Keratinocyte (primary cell): ENCODE measurements around the gene SLC39A8.

Source experiments
- CTCF ChIP-seq, 3 experiments: IDR thresholded peaks in 1 of 3; conservative IDR thresholded peaks in 1 of 3; optimal IDR thresholded peaks in 1 of 3; 2 replicates in 2 of 3; 3 replicates in 1 of 3; pipeline versions ENCODE3 to v1.5.1; 2011; ENCODE audit warnings: low read length in 3 of 3, mild to moderate bottlenecking in 3 of 3, moderate library complexity in 2 of 3, control low read depth in 1 of 3, inconsistent platforms in 1 of 3; ENCODE audit not compliant: insufficient read depth in 2 of 3; ENCODE audit errors: extremely low read depth in 1 of 3
- EZH2 ChIP-seq: IDR thresholded peaks from one replicate; pipeline ENCODE4 v1.6.1; 2012; ENCODE audit warnings: inconsistent platforms, mild to moderate bottlenecking, low read length, moderate library complexity

- TF ChIP-seq CTCF (optimal IDR thresholded peaks at IDR 0.05 in 1 of 3, IDR thresholded peaks at IDR 0.05 in 1 of 3, conservative IDR thresholded peaks at IDR 0.05 in 1 of 3; ENCODE audit: extremely low read depth in 1 of 3, insufficient read depth in 2 of 3, low read length in 3 of 3) = no peak
- TF ChIP-seq EZH2 = no peak
Observed at GRCh38 chr4:102335616-102336015, 9.7 kb downstream of the SLC39A8 start.
